NK-92 (cell line): ENCODE results near the gene MGP.

Source experiments
- DNase-seq: peaks from one replicate; lab custom pipeline; 2025; ENCODE audit not compliant: unreplicated experiment; lab: John Stamatoyannopoulos, UW

The MGP gene

GRCh38 chr12:14885718-14886221 lies at the start of gene MGP:
MGP (minus strand) TSS chr12:14885854; CDS start chr12:14885791, 63 bp downstream.
- no peak for DNase-seq

- no peak for DNase-seq
These were observed 49.4 kb upstream of the MGP start for GRCh38 chr12:14935031-14935430.

- no peak for DNase-seq
These were observed 48.9 kb upstream of the MGP start for GRCh38 chr12:14934511-14934910.

GRCh38 chr12:14931791-14932560 lies 46.3 kb upstream of the MGP start:
- no peak for DNase-seq

- no peak for DNase-seq
These were observed 45.7 kb upstream of the MGP start for GRCh38 chr12:14931359-14931758.

- no peak for DNase-seq
These were observed 44.6 kb upstream of the MGP start for GRCh38 chr12:14930299-14930698.

- no peak for DNase-seq
These were observed 43.3 kb upstream of the MGP start for GRCh38 chr12:14928931-14929330.

- no peak for DNase-seq
These were observed 41.6 kb upstream of the MGP start for GRCh38 chr12:14927267-14927666.

- no peak for DNase-seq
These were observed 38.9 kb upstream of the MGP start for GRCh38 chr12:14924541-14924940.

GRCh38 chr12:14923944-14924343 lies 38.3 kb upstream of the MGP start:
- DNase-seq, result no peak

- no peak for DNase-seq
These were observed 35.6 kb upstream of the MGP start for GRCh38 chr12:14921218-14921617.

GRCh38 chr12:14920475-14921126 lies 34.9 kb upstream of the MGP start:
- DNase-seq, result no peak

- no peak for DNase-seq
These were observed 33.8 kb upstream of the MGP start for GRCh38 chr12:14919455-14919854.

GRCh38 chr12:14915736-14916135 lies 30.1 kb upstream of the MGP start:
- no peak for DNase-seq

- DNase-seq, result no peak
These were observed 27.7 kb upstream of the MGP start for GRCh38 chr12:14913381-14913781.

GRCh38 chr12:14911131-14911530 lies 25.5 kb upstream of the MGP start:
- no peak for DNase-seq

- DNase-seq, result no peak
These were observed 24.6 kb upstream of the MGP start for GRCh38 chr12:14910090-14910915.

GRCh38 chr12:14907953-14908352 lies 22.3 kb upstream of the MGP start:
- DNase-seq, result no peak

- DNase-seq, result no peak
These were observed 20.5 kb upstream of the MGP start for GRCh38 chr12:14906114-14906513.

GRCh38 chr12:14905269-14906004 lies 19.8 kb upstream of the MGP start:
- no peak for DNase-seq

- no peak for DNase-seq
These were observed 19.2 kb upstream of the MGP start for GRCh38 chr12:14904854-14905253.
